22Rv1 (cell line): ENCODE measurements around the gene S100G.

Source experiments
- ZFX ChIP-seq: fragments of 450-650 bp; IDR thresholded peaks from 2 replicates; pipeline ENCODE4 v1.6.1; 2017; ENCODE audit warnings: antibody characterized with exemption, borderline replicate concordance
- TF ChIP-seq, protein P1 (sequence below): fragments of 450-650 bp; IDR thresholded peaks from 2 replicates; pipeline ENCODE4 v1.5.1; 2017; ENCODE audit warnings: mild to moderate bottlenecking

DNA sequence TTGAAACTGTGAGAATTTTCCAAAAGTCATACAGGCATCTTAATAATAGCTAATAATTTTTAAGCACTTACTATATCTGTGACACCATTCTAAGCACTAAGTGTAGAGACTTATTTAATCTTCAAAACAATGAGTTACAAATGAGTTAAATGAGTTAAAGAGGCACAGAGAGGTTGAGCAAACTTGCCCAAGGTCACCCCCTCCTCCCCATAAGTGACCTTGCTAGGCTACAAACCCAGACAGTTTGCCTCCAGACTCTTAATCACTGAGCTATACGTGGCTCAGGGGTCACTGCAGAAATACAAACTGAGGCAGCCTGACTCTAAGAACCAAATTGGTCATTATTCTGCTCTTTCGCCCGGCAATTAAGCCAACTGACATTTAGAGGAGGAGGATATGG, 47.0 kb downstream of the S100G start:
- TF ChIP-seq, protein P1, sequence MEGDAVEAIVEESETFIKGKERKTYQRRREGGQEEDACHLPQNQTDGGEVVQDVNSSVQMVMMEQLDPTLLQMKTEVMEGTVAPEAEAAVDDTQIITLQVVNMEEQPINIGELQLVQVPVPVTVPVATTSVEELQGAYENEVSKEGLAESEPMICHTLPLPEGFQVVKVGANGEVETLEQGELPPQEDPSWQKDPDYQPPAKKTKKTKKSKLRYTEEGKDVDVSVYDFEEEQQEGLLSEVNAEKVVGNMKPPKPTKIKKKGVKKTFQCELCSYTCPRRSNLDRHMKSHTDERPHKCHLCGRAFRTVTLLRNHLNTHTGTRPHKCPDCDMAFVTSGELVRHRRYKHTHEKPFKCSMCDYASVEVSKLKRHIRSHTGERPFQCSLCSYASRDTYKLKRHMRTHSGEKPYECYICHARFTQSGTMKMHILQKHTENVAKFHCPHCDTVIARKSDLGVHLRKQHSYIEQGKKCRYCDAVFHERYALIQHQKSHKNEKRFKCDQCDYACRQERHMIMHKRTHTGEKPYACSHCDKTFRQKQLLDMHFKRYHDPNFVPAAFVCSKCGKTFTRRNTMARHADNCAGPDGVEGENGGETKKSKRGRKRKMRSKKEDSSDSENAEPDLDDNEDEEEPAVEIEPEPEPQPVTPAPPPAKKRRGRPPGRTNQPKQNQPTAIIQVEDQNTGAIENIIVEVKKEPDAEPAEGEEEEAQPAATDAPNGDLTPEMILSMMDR: no peak
- TF ChIP-seq ZFX: no peak
